Iris pigment epithelial cell (primary cell): Measurements from ENCODE around the gene MED15.

Experiments
- DNase-seq: peaks from one replicate; pipeline ENCODE4 v3.0.0-alpha.2; 2011; ENCODE audit warnings: low read depth

MED15 gene

GRCh38 chr22:20510811-20511577 lies 3.6 kb downstream of the MED15 start:
- DNase-seq: no peak

GRCh38 chr22:20511578-20512229 lies 4.3 kb downstream of the MED15 start:
- DNase-seq: no peak

GRCh38 chr22:20514658-20515406 lies 7.4 kb downstream of the MED15 start:
- DNase-seq: peak; percentile 93

GRCh38 chr22:20516399-20516798 lies 9.0 kb downstream of the MED15 start:
- DNase-seq: no peak

- DNase-seq: peak; percentile 48
Observed at GRCh38 chr22:20517422-20517821, 10.0 kb downstream of the MED15 start.

GRCh38 chr22:20517841-20518592 lies 10.6 kb downstream of the MED15 start:
- no peak for DNase-seq

- no peak for DNase-seq
Observed at GRCh38 chr22:20519558-20519957, 12.1 kb downstream of the MED15 start.

DNA sequence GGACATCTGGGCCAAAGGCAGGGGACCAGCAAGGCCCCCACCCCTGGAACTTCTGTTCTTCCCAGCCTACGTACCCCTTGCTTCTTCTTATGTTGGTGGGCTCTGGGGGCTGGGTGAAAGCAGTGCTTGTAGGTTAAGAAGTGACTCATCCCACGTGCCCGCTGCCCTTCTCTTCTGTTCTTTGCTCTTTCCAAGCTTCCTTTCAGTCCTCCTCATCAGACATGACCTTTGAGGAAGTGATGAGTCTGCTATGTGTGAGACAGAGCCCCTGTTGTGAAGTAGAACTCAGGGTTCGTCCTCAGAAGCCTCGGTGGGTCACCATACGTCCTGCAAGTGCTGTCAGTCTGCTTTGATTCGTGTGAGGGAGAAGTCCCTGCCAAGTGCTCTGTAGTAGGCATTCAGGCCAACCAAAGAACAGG lies 12.7 kb downstream of the MED15 start:
- DNase-seq: peak; percentile 79

GRCh38 chr22:20522134-20523004 lies 15.0 kb downstream of the MED15 start:
- DNase-seq: no peak

- DNase-seq: peak; percentile 54
Observed at GRCh38 chr22:20523086-20523983, 15.9 kb downstream of the MED15 start.

- no peak for DNase-seq
Observed at GRCh38 chr22:20524004-20524481, 16.6 kb downstream of the MED15 start.

GRCh38 chr22:20525048-20525447 lies 17.6 kb downstream of the MED15 start:
- no peak for DNase-seq

GRCh38 chr22:20526305-20526627 lies 18.9 kb downstream of the MED15 start:
- no peak for DNase-seq

DNA sequence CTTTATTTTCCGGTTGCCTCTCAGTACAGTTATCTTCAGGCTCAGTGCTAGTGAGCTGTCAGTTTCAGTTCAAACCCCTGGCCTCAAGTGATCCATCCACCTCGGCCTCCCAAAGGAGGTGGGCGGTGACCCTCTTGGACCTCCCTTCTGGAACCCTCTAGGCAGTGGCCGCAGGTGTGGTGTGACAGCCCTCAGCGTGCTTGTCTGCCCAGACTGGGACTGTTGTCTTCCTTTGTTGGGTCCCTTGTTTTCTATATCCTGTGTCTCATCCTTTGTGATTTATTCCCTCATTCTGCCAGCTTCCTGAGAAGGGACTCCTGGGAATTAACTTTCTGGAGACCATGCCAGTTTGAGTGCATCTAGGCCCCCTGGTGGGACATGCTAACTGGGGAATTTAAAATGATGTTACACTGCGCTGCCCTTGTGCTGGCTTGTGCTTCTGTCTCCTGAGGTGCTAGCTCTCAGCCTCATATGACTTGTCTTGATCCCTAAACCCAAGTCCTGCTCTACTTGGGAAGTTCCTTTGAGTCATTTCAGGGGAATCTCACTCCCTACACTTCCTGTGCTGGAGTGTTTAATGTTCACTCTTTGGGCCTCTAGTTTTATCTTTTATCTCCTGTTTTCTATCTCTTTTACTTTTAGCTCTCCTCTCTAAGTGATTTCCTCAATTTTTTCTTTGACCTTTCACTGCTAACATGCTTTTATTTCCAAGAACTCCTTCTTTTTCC lies 19.4 kb downstream of the MED15 start:
- DNase-seq: peak; percentile 77

- no peak for DNase-seq
Observed at GRCh38 chr22:20528405-20528978, 21.1 kb downstream of the MED15 start.

GRCh38 chr22:20530368-20531153 lies 23.2 kb downstream of the MED15 start:
- DNase-seq: peak; percentile 89

GRCh38 chr22:20531154-20531403 lies 23.7 kb downstream of the MED15 start:
- DNase-seq: no peak

DNA sequence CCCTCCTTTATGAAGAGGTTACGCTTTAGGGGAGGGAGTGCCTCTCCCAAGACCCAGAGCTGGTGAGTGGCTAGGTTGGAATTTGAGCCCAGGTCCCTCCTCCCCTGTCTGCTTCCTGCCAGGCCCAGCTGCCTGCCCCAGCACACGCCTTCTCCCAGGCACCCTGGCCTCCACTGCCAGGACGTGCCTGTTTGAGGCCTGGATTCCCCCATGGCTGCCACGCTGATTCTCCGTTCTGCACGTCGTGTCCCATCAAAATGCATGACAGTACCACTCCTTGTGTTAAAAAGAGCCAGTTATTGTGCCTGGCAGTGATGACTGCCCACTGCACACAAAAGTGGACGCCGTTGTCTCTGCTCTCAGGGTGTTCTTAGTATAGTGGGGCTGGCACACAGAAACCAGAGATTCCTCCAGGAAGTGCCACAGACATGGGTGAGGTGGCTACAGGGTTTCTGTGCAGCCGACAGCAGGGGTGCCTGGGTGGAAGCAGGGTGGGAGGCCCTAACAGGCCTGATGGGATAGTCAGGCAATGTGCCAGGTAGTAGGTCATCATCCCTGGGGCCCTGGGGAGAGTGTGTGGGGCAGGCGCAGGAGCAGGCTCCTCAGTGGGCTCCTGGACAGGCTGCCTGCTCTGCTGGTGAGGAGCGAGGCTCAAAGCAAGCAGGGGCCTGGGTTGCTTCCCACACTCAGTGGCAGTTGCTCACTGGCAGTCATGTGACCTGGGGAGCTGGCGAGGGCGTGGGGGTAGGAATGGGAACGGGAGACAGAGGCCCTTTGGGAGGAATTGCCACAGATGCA lies 24.2 kb downstream of the MED15 start:
- peak; percentile 91 for DNase-seq
